Measurements from ENCODE around the gene TAF4B. TPM values are rescaled to one million over a fixed set of nuclear protein-coding genes. Genes with fewer than 3 reads are reported as not detected.

TAF4B gene
- total and polyA plus RNA-seq, 12 donors = 0.73 to 1.8 (median 1.5) TPM

DNA sequence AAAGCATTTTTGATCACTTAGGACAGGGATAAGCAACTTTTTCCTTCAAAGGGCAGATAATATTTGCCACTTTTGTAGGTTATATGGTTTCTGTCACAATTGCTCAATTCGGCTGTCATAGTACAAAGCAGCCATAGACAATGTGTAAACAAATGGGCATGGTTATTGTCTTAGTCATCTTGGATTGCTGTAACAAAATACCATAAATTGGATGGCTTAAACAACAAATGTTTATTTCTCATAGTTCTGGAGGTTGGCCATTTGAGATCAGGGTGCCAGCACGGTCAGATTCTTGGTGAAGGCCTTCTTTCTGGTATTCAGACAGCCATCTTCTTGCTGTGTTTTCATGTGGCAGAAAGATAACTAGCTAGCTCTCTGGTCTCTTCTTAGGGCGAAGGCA is 91.2 kb downstream of the TAF4B start:
- TF ChIP-seq, protein P1, sequence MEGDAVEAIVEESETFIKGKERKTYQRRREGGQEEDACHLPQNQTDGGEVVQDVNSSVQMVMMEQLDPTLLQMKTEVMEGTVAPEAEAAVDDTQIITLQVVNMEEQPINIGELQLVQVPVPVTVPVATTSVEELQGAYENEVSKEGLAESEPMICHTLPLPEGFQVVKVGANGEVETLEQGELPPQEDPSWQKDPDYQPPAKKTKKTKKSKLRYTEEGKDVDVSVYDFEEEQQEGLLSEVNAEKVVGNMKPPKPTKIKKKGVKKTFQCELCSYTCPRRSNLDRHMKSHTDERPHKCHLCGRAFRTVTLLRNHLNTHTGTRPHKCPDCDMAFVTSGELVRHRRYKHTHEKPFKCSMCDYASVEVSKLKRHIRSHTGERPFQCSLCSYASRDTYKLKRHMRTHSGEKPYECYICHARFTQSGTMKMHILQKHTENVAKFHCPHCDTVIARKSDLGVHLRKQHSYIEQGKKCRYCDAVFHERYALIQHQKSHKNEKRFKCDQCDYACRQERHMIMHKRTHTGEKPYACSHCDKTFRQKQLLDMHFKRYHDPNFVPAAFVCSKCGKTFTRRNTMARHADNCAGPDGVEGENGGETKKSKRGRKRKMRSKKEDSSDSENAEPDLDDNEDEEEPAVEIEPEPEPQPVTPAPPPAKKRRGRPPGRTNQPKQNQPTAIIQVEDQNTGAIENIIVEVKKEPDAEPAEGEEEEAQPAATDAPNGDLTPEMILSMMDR (IDR thresholded peaks at IDR 0.05) = no peak
- no peaks in the 10 kb centered on the region for H3K27me3 ChIP-seq
- no peaks in the 10 kb centered on the region for H3K4me1 ChIP-seq
- 93 to 95% methylated on average over 3 of the region's 3 CpGs for WGBS, 2 donors
- no peak overlapping the region for H3K27ac ChIP-seq
- ATAC-seq (no peak), DNase-seq (no peak)
- intact Hi-C loops (cut with DNase I) = no loop called here
- H3K36me3 ChIP-seq = peaks cover 0 to 11% (median 0%) of the 10 kb centered on the region in 9 donors
- no peak overlapping the region for H3K4me3 ChIP-seq
- no peaks in the 10 kb centered on the region for H3K9me3 ChIP-seq

GRCh38 chr18:26320686-26321085 is 94.4 kb downstream of the TAF4B start:
- no peak overlapping the region for H3K27ac ChIP-seq
- H3K27me3 ChIP-seq = no peaks in the 10 kb centered on the region
- no peak overlapping the region for H3K4me3 ChIP-seq
- 97 to 100% methylated on average over 1 of the region's 1 CpG for WGBS, 2 donors
- ATAC-seq = no peak
- intact Hi-C loops (cut with DNase I) = no loop called here
- no peaks in the 10 kb centered on the region for H3K4me1 ChIP-seq
- H3K9me3 ChIP-seq = no peaks in the 10 kb centered on the region
- DNase-seq = no peak
- H3K36me3 ChIP-seq = peaks cover 0 to 11% (median 0%) of the 10 kb centered on the region in 9 donors
- TF ChIP-seq, protein P1 (IDR thresholded peaks at IDR 0.05) = no peak

DNA sequence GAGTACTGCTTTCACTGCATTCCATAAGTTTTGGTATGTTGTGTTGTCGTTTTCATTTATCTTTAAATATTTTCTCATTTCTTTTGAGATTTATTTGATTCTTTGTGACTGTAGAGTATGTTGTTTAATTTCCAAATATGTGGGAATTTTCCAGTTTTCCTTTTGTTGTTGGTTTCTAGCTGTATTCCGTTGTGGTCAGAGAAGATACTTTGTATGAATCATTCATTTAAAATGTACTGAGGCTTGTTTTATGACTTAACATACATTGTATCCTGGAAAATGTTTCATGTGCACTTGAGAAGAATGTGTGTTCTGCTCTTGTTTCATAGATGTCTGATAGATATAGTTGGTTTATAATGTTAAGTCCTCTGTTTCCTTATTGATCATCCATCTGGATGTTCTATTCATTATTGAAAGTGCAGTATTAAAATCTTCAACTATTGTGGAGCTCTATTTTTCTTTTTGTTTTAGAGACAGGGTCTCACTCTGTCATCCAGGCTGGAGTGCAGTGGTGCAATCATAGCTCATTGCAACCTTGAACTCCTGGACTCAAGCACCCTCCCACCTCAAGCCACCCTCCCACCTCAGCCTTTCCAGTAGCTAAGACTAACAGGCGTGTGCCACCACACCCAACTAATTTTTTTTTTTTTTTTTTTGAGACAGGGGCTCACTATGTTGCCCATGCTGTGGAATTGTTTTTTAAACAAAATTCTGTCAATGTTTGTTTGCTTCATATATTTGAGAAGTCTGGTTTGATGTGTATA is 96.8 kb downstream of the TAF4B start:
- Histone ChIP-seq H3K4me1 (no peaks in the 10 kb centered on the region), H3K27me3 (no peaks in the 10 kb centered on the region), H3K36me3 (peaks cover 0 to 11% (median 0%) of the 10 kb centered on the region in 9 donors), H3K27ac (no peak overlapping the region), H3K9me3 (no peaks in the 10 kb centered on the region), H3K4me3 (no peak overlapping the region)
- intact Hi-C loops (cut with DNase I) = no loop called here
- no peak for DNase-seq
- TF ChIP-seq, protein P1 (IDR thresholded peaks at IDR 0.05) = no peak
- no peak for ATAC-seq
- 80 to 90% methylated on average over 3 of the region's 3 CpGs for WGBS, 2 donors

GRCh38 chr18:26325771-26326170 is 99.5 kb downstream of the TAF4B start:
- TF ChIP-seq, protein P1 (IDR thresholded peaks at IDR 0.05) = no peak
- DNase-seq (no peak), ATAC-seq (no peak)
- H3K4me3 ChIP-seq = no peak overlapping the region
- WGBS, 2 donors = 87 to 90% methylated on average over 2 of the region's 2 CpGs
- H3K27ac ChIP-seq = no peak overlapping the region
- peaks cover 0 to 11% (median 0%) of the 10 kb centered on the region in 9 donors for H3K36me3 ChIP-seq
- intact Hi-C loops (cut with DNase I) = no loop called here
- H3K4me1 ChIP-seq = no peaks in the 10 kb centered on the region
- no peaks in the 10 kb centered on the region for H3K27me3 ChIP-seq
- no peaks in the 10 kb centered on the region for H3K9me3 ChIP-seq

Measured in heart right ventricle (tissue), 16 donors.